PC-9 (cell line): ENCODE results near the gene HEATR3. TPM values are rescaled to one million over a fixed set of nuclear protein-coding genes. Genes with fewer than 3 reads are reported as not detected.

Experiments
- BruUV-seq: library from RNA; stranded (reverse); fragments of 400-500 nt; replicated peaks from 2 replicates; lab custom pipeline; 2021; lab: Mats Ljungman, UMichigan
- CTCF ChIA-PET: fragments of 300-600 bp; sonication (Branson Sonifier 250); formaldehyde crosslinking; loops from one replicate; lab custom pipeline; 2022; ENCODE audit warnings: antibody characterized with exemption; lab: Charles Lee
- POLR2A ChIA-PET: fragments of 300-600 bp; sonication (Branson Sonifier 250); formaldehyde crosslinking; loops from one replicate; lab custom pipeline; 2022; ENCODE audit warnings: antibody characterized with exemption; ENCODE audit not compliant: unreplicated experiment; lab: Charles Lee
- DNase-seq, 2 experiments: peaks; one replicate each; pipeline versions ENCODE4 v3.0.0 to v3.0.0-alpha.2; 2015 to 2022; ENCODE audit warnings: mixed read lengths in 1 of 2
- H2AFZ ChIP-seq: fragments of 200-600 bp; sonication (generic); 2 replicates; pipeline ENCODE4 v1.8.1; 2017; ENCODE audit warnings: antibody characterized with exemption
- H3F3A ChIP-seq: fragments of 200-600 bp; sonication (generic); 2 replicates; pipeline ENCODE4 v1.8.1; 2017; ENCODE audit warnings: antibody characterized with exemption, mild to moderate bottlenecking, low read depth; ENCODE audit not compliant: insufficient read depth
- H3K27ac ChIP-seq: fragments of 200-600 bp; sonication (generic); 2 replicates; pipeline ENCODE4 v1.6.1; 2016; ENCODE audit warnings: mixed run types
- H3K27me3 ChIP-seq: fragments of 200-600 bp; sonication (generic); 2 replicates; pipeline ENCODE4 v1.6.1; 2016; ENCODE audit warnings: low read depth, mixed run types; ENCODE audit not compliant: insufficient read depth
- H3K36me3 ChIP-seq: fragments of 200-600 bp; sonication (generic); 2 replicates; pipeline ENCODE4 v1.6.1; 2016; ENCODE audit warnings: low read depth, mixed run types
- H3K4me1 ChIP-seq: fragments of 200-600 bp; sonication (generic); replicated peaks from 2 replicates; pipeline ENCODE4 v1.6.1; 2016; ENCODE audit warnings: mixed run types; ENCODE audit not compliant: insufficient read depth
- H3K4me2 ChIP-seq: fragments of 200-600 bp; sonication (generic); 2 replicates; pipeline ENCODE4 v1.6.1; 2017; ENCODE audit warnings: mixed run types
- H3K4me3 ChIP-seq: fragments of 200-600 bp; sonication (generic); 2 replicates; pipeline ENCODE4 v1.6.1; 2016; ENCODE audit warnings: mixed run types
- H3K79me2 ChIP-seq: fragments of 200-600 bp; sonication (generic); 2 replicates; pipeline ENCODE4 v1.6.1; 2017; ENCODE audit warnings: low read depth, mixed run types
- H3K9me2 ChIP-seq: fragments of 200-600 bp; sonication (generic); 2 replicates; pipeline ENCODE4 v1.8.1; 2017; ENCODE audit warnings: mild to moderate bottlenecking; ENCODE audit not compliant: insufficient read depth
- H3K9me3 ChIP-seq: fragments of 200-600 bp; sonication (generic); 2 replicates; pipeline ENCODE4 v1.8.1; 2016; ENCODE audit warnings: low read depth; ENCODE audit not compliant: insufficient read depth
- H4K20me1 ChIP-seq: fragments of 200-600 bp; sonication (generic); 2 replicates; pipeline ENCODE4 v1.8.1; 2017; ENCODE audit not compliant: insufficient read depth
- CTCF ChIP-seq: fragments of 200-600 bp; sonication (generic); conservative IDR thresholded peaks from 2 replicates; pipeline ENCODE4 v1.6.1; 2017; ENCODE audit warnings: mixed run types, antibody characterized with exemption, mild to moderate bottlenecking, moderate library complexity
- EZH2 ChIP-seq: fragments of 200-600 bp; sonication (generic); IDR thresholded peaks from 2 replicates; pipeline ENCODE4 v1.8.0; 2017; ENCODE audit warnings: antibody characterized with exemption, low read depth
- intact Hi-C: fragments of 100-400 bp; cut with micrococcal nuclease; formaldehyde crosslinking; loops from one replicate; pipeline ENCODE4 v1.10.0; 2022; ENCODE audit not compliant: unreplicated experiment
- total RNA-seq: library from RNA; stranded (reverse); gene quantifications from 2 replicates; pipeline ENCODE4 v1.2.3, GENCODE V29; 2021

Gene HEATR3
- total RNA-seq, 1 experiment from 2014 or later, result 14.3 TPM

DNA sequence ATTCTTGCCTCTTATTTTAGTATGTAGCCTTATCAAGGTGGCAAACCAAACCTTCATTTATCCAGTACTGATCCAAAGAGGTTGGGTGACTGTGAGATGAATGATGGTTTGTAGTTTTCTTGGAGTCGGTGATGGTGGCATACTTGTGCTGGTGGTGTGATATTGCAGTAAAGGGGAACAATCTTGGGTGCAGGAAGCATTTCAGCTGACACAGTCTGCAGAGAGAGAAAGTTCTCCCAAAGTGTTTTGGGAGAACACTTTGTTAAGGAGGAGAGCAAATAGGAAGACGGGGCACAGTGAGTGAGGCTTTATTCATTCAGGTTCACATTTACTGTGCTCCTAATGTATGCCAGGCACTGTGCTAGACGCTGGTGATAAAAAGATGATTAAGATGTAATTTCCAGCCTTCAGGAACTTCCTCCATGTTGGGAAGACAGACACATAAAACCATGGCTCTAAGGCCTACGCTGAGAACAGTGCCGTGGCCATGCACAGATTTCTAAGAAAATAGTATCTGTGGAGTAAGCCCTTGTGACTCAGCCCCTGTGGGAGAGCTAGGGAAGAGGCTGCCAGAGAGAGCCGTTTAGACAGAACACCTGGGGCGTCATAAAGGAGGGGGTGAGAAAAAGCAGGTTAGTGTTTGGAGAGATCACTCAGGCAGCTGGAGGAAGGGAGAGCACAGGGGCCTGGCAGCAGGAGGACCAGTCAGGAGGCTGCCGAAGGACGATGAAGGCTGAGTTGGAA lies 13.8 kb downstream of the HEATR3 start:
- Histone ChIP-seq H4K20me1 (peaks cover 9% of the 10 kb centered on the region; the same call in 1 of the 2 replicates), H3K4me2 (no peak overlapping the region), H3K4me3 (no peak overlapping the region), H3K79me2 (no peaks in the 10 kb centered on the region), H3F3A (no peaks in the 10 kb centered on the region), H3K4me1 (no peaks in the 10 kb centered on the region), H3K36me3 (no peaks in the 10 kb centered on the region), H3K27me3 (no peaks in the 10 kb centered on the region), H3K27ac (no peak overlapping the region), H2AFZ (no peak overlapping the region), H3K9me2 (no peaks in the 10 kb centered on the region), H3K9me3 (no peaks in the 10 kb centered on the region)
- TF ChIP-seq CTCF, result no peak
- no peak for TF ChIP-seq EZH2
- BruUV-seq, result no TSS peak
- no peak for DNase-seq
- intact Hi-C loops, result no loop called here
- ChIA-PET POLR2A (no interaction called here), CTCF (no interaction called here)

- Histone ChIP-seq H3K4me1 (no peaks in the 10 kb centered on the region), H3K4me2 (no peak overlapping the region), H2AFZ (no peak overlapping the region), H3K79me2 (no peaks in the 10 kb centered on the region), H3F3A (no peaks in the 10 kb centered on the region), H3K27me3 (no peaks in the 10 kb centered on the region), H3K9me3 (no peaks in the 10 kb centered on the region), H3K36me3 (no peaks in the 10 kb centered on the region; the same call in 1 of the 2 replicates), H3K4me3 (no peak overlapping the region), H3K27ac (no peak overlapping the region), H3K9me2 (no peaks in the 10 kb centered on the region), H4K20me1 (peaks cover 9% of the 10 kb centered on the region; the same call in 1 of the 2 replicates)
- no peak for DNase-seq
- CTCF ChIA-PET, result no interaction called here
- POLR2A ChIA-PET, result no interaction called here
- BruUV-seq, result no TSS peak
- intact Hi-C loops, result no loop called here
- no peak for TF ChIP-seq EZH2
- no peak for TF ChIP-seq CTCF
Observed at GRCh38 chr16:50081428-50082018, 15.8 kb downstream of the HEATR3 start.

DNA sequence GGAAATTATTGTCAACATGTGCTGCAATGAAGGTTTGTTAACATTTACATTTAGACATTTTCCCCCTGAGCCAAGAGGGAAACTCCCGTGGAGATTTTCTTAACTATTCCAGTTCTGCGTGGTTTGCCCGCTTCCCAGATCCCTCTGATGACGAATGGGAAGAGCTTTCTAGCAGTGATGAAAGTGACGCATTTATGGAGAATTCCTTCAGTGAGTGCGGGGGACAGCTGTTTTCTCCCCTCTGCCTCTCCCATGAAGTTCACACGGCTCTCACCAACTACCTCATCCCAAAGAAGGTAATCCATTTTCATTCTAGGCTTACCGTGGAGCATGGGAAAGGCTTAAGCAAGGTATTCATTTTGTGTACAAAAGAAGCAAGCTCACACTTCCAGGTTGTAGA lies 18.2 kb downstream of the HEATR3 start:
- no peaks in the 10 kb centered on the region for H3K4me1 ChIP-seq
- TF ChIP-seq CTCF, result no peak
- TF ChIP-seq EZH2, result no peak
- H3K27me3 ChIP-seq, result no peaks in the 10 kb centered on the region
- no peaks in the 10 kb centered on the region for H3K9me2 ChIP-seq
- H3K36me3 ChIP-seq, result peaks cover 7% of the 10 kb centered on the region; the same call in 1 of the 2 replicates
- no peaks in the 10 kb centered on the region for H3K79me2 ChIP-seq
- H3K4me3 ChIP-seq, result no peak overlapping the region
- BruUV-seq, result no TSS peak
- H2AFZ ChIP-seq, result no peak overlapping the region
- 0 out of 2 replicates have a peak, but pooled peaks cover 4% of the 10 kb centered on the region for H4K20me1 ChIP-seq
- H3K4me2 ChIP-seq, result no peak overlapping the region
- ChIA-PET CTCF (no interaction called here), POLR2A (no interaction called here)
- intact Hi-C loops, result no loop called here
- H3F3A ChIP-seq, result no peaks in the 10 kb centered on the region
- H3K9me3 ChIP-seq, result no peaks in the 10 kb centered on the region
- DNase-seq, result no peak
- H3K27ac ChIP-seq, result no peak overlapping the region
